ENCODE results near the gene NAMPT. TPM values are rescaled to one million over a fixed set of nuclear protein-coding genes. Genes with fewer than 3 reads are reported as not detected.
A peak's percentile ranks its signal among the peaks of the same experiment; 100 is the strongest.

NAMPT gene
- total RNA-seq, 4 donors from 2014 or later: 96.7 to 239 (median 189) TPM

- Histone ChIP-seq H3K9me3 (no peaks in the 10 kb centered on the region), H3K4me3 (no peak overlapping the region), H3K27ac (no peak overlapping the region), H3K27me3 (no peaks in the 10 kb centered on the region), H3K36me3 (no peaks in the 10 kb centered on the region), H3K4me1 (peaks cover 5% of the 10 kb centered on the region)
- 96% methylated on average over 1 of the region's 1 CpG for WGBS
- no peak for TF ChIP-seq POLR2A (IDR thresholded peaks at IDR 0.05)
- TF ChIP-seq EP300 (IDR thresholded peaks at IDR 0.05): no peak
- no peak for TF ChIP-seq CTCF (IDR thresholded peaks at IDR 0.05)
- no peak for TF ChIP-seq POLR2AphosphoS5 (IDR thresholded peaks at IDR 0.05)
- no peak for DNase-seq (ENCODE audit: low spot score in 2 of 2)
Observed at GRCh38 chr7:106234425-106234824, 50.4 kb downstream of the NAMPT start.

GRCh38 chr7:106231856-106232490 lies 52.8 kb downstream of the NAMPT start:
- TF ChIP-seq POLR2AphosphoS5 (IDR thresholded peaks at IDR 0.05) (no peak), EP300 (IDR thresholded peaks at IDR 0.05) (no peak), CTCF (IDR thresholded peaks at IDR 0.05) (no peak), POLR2A (IDR thresholded peaks at IDR 0.05) (no peak)

GRCh38 chr7:106225856-106226255 lies 58.9 kb downstream of the NAMPT start:
- H3K27me3 ChIP-seq: no peaks in the 10 kb centered on the region
- DNase-seq (ENCODE audit: low spot score in 2 of 2): no peak
- H3K9me3 ChIP-seq: no peaks in the 10 kb centered on the region
- TF ChIP-seq POLR2AphosphoS5 (IDR thresholded peaks at IDR 0.05): no peak
- no peak for TF ChIP-seq POLR2A (IDR thresholded peaks at IDR 0.05)
- TF ChIP-seq EP300 (IDR thresholded peaks at IDR 0.05): no peak
- no peak for TF ChIP-seq CTCF (IDR thresholded peaks at IDR 0.05)
- H3K27ac ChIP-seq: no peak overlapping the region
- peaks cover 10% of the 10 kb centered on the region for H3K4me1 ChIP-seq
- H3K36me3 ChIP-seq: no peaks in the 10 kb centered on the region
- no peak overlapping the region for H3K4me3 ChIP-seq

More at GRCh38 chr7:106231856-106232490, 52.8 kb downstream of the NAMPT start:
- Histone ChIP-seq H3K9me3 (no peaks in the 10 kb centered on the region), H3K4me1 (peaks cover 5% of the 10 kb centered on the region), H3K27ac (no peak overlapping the region), H3K27me3 (no peaks in the 10 kb centered on the region), H3K4me3 (no peak overlapping the region), H3K36me3 (no peaks in the 10 kb centered on the region)
- 82% methylated on average over 7 of the region's 7 CpGs for WGBS
- DNase-seq (ENCODE audit: low spot score in 2 of 2): no peak

- H3K4me3 ChIP-seq: no peak overlapping the region
- WGBS: 70% methylated on average over 5 of the region's 6 CpGs
- H3K27me3 ChIP-seq: no peaks in the 10 kb centered on the region
- peaks cover 15% of the 10 kb centered on the region for H3K4me1 ChIP-seq
- no peak for DNase-seq (ENCODE audit: low spot score in 2 of 2)
- H3K9me3 ChIP-seq: no peaks in the 10 kb centered on the region
- H3K36me3 ChIP-seq: no peaks in the 10 kb centered on the region
- TF ChIP-seq POLR2A (IDR thresholded peaks at IDR 0.05): no peak
- TF ChIP-seq EP300 (IDR thresholded peaks at IDR 0.05): no peak
- no peak for TF ChIP-seq POLR2AphosphoS5 (IDR thresholded peaks at IDR 0.05)
- no peak for TF ChIP-seq CTCF (IDR thresholded peaks at IDR 0.05)
- no peak overlapping the region for H3K27ac ChIP-seq
Observed at GRCh38 chr7:106224797-106225196, 60.0 kb downstream of the NAMPT start.

GRCh38 chr7:106223156-106223555 lies 61.6 kb downstream of the NAMPT start:
- DNase-seq (ENCODE audit: low spot score in 2 of 2): no peak
- peak overlapping the region; percentile 16 for H3K27ac ChIP-seq
- no peaks in the 10 kb centered on the region for H3K9me3 ChIP-seq
- peaks cover 29% of the 10 kb centered on the region for H3K4me1 ChIP-seq
- TF ChIP-seq EP300 (IDR thresholded peaks at IDR 0.05) (no peak), POLR2AphosphoS5 (IDR thresholded peaks at IDR 0.05) (no peak), CTCF (IDR thresholded peaks at IDR 0.05) (no peak), POLR2A (IDR thresholded peaks at IDR 0.05) (no peak)
- no peaks in the 10 kb centered on the region for H3K36me3 ChIP-seq
- no peaks in the 10 kb centered on the region for H3K27me3 ChIP-seq
- 75% methylated on average over 4 of the region's 4 CpGs for WGBS
- no peak overlapping the region for H3K4me3 ChIP-seq

Measured in suprapubic skin (tissue), 4 donors.